Measurements from ENCODE around the gene HAUS8. TPM values are rescaled to one million over a fixed set of nuclear protein-coding genes. Genes with fewer than 3 reads are reported as not detected.

Gene HAUS8
- total and polyA plus RNA-seq, 10 donors, result 7.7 to 24.5 (median 14.6) TPM

- intact Hi-C loops (cut with DNase I; ENCODE audit: low total_unique reads), result no loop called here
- peaks cover 6 to 93% (median 35%) of the 10 kb centered on the region in 6 donors for H3K36me3 ChIP-seq
Measured at GRCh38 chr19:17104679-17105078, 29.4 kb upstream of the HAUS8 start.

GRCh38 chr19:17103177-17103576 is 27.9 kb upstream of the HAUS8 start:
- H3K27me3 ChIP-seq (replicated peaks in 1 of 7), result no peaks in the 10 kb centered on the region
- H3K4me3 ChIP-seq, result no peak overlapping the region
- WGBS, 5 donors, result 65 to 90% (median 83%) methylated on average over 3 of the region's 3 CpGs
- peaks cover 19 to 91% (median 69%) of the 10 kb centered on the region in 6 donors for H3K4me1 ChIP-seq
- peak overlapping the region in 3 of 8 donors; percentile 91 to 93 (median 92) for H3K27ac ChIP-seq
- intact Hi-C loops (cut with DNase I; ENCODE audit: low total_unique reads), result no loop called here
- DNase-seq, result no peak
- H3K9me3 ChIP-seq, result peaks cover 0 to 6% (median 0%) of the 10 kb centered on the region in 8 donors
- H3K36me3 ChIP-seq, result peaks cover 6 to 93% (median 35%) of the 10 kb centered on the region in 6 donors
- TF ChIP-seq CTCF (IDR thresholded peaks at IDR 0.05 in 8 of 11, conservative IDR thresholded peaks at IDR 0.05 in 3 of 11) (peak in 10 of 11 experiments; percentile 14 to 65 (median 55)), POLR2A (IDR thresholded peaks at IDR 0.05) (no peak)

More at GRCh38 chr19:17104679-17105078, 29.4 kb upstream of the HAUS8 start:
- DNase-seq, result no peak
- Histone ChIP-seq H3K4me3 (no peak overlapping the region), H3K9me3 (peaks cover 0 to 6% (median 0%) of the 10 kb centered on the region in 8 donors), H3K27me3 (replicated peaks in 1 of 7) (no peaks in the 10 kb centered on the region), H3K4me1 (peaks cover 28 to 100% (median 80%) of the 10 kb centered on the region in 6 donors), H3K27ac (peak overlapping the region in 4 of 8 donors; percentile 84 to 93 (median 92))
- WGBS, 5 donors, result 73 to 87% (median 76%) methylated on average over 7 of the region's 7 CpGs
- TF ChIP-seq POLR2A (IDR thresholded peaks at IDR 0.05) (no peak), CTCF (IDR thresholded peaks at IDR 0.05 in 8 of 11, conservative IDR thresholded peaks at IDR 0.05 in 3 of 11) (no peak), POLR2AphosphoS5 (IDR thresholded peaks at IDR 0.05) (no peak)

GRCh38 chr19:17101686-17102628 is 26.7 kb upstream of the HAUS8 start:
- Histone ChIP-seq H3K4me3 (no peak overlapping the region), H3K36me3 (peaks cover 6 to 87% (median 35%) of the 10 kb centered on the region in 6 donors), H3K27ac (peak overlapping the region in 3 of 8 donors; percentile 91 to 93 (median 92)), H3K9me3 (peaks cover 0 to 6% (median 0%) of the 10 kb centered on the region in 8 donors), H3K27me3 (replicated peaks in 1 of 7) (no peaks in the 10 kb centered on the region), H3K4me1 (peaks cover 16 to 91% (median 69%) of the 10 kb centered on the region in 6 donors)
- WGBS, 5 donors, result 92 to 97% (median 94%) methylated on average over 42 to 59 of the region's 59 CpGs
- DNase-seq, result no peak
- TF ChIP-seq POLR2AphosphoS5 (IDR thresholded peaks at IDR 0.05) (peak; percentile 28 to 68 (median 40)), POLR2A (IDR thresholded peaks at IDR 0.05) (no peak)
- intact Hi-C loops (cut with DNase I; ENCODE audit: low total_unique reads), result no loop called here

GRCh38 chr19:17098326-17098725 is 23.1 kb upstream of the HAUS8 start:
- H3K27ac ChIP-seq, result peak overlapping the region in 4 of 8 donors; percentile 49 to 71 (median 68)
- no peaks in the 10 kb centered on the region for H3K27me3 ChIP-seq (replicated peaks in 1 of 7)
- no peak for DNase-seq
- 93 to 97% (median 95%) methylated on average over 9 of the region's 9 CpGs for WGBS, 5 donors
- intact Hi-C loops (cut with DNase I; ENCODE audit: low total_unique reads), result no loop called here
- H3K4me1 ChIP-seq, result peaks cover 25 to 89% (median 59%) of the 10 kb centered on the region in 6 donors
- H3K36me3 ChIP-seq, result peaks cover 6 to 67% (median 21%) of the 10 kb centered on the region in 6 donors
- TF ChIP-seq POLR2A (IDR thresholded peaks at IDR 0.05) (no peak), CTCF (IDR thresholded peaks at IDR 0.05 in 8 of 11, conservative IDR thresholded peaks at IDR 0.05 in 3 of 11) (no peak), POLR2AphosphoS5 (IDR thresholded peaks at IDR 0.05) (no peak)
- H3K4me3 ChIP-seq, result no peak overlapping the region
- peaks cover 0 to 6% (median 0%) of the 10 kb centered on the region in 8 donors for H3K9me3 ChIP-seq
